ENCODE results near the gene LRP1B.

The LRP1B gene

GRCh38 chr2:141493936-141494335 lies 636.9 kb downstream of the LRP1B start:
- H3K4me1 ChIP-seq (ENCODE audit: insufficient read depth, low read length): peaks cover 6% of the 10 kb centered on the region; the same call in 1 of the 2 replicates
- H3K36me3 ChIP-seq (ENCODE audit: insufficient read depth, low read length): no peaks in the 10 kb centered on the region
- no peak overlapping the region for H3K9ac ChIP-seq (ENCODE audit: low read depth, low read length)
- no peaks in the 10 kb centered on the region for H3K27me3 ChIP-seq (ENCODE audit: insufficient read depth, low read length)
- no peaks in the 10 kb centered on the region for H3K9me3 ChIP-seq (ENCODE audit: insufficient read depth, low read depth, low read length)
- no peak overlapping the region for H3K4me3 ChIP-seq (ENCODE audit: low read length)
- no peak overlapping the region for H3K27ac ChIP-seq (ENCODE audit: low read depth, low read length)
- WGBS: 92% methylated on average over 1 of the region's 1 CpG

DNA sequence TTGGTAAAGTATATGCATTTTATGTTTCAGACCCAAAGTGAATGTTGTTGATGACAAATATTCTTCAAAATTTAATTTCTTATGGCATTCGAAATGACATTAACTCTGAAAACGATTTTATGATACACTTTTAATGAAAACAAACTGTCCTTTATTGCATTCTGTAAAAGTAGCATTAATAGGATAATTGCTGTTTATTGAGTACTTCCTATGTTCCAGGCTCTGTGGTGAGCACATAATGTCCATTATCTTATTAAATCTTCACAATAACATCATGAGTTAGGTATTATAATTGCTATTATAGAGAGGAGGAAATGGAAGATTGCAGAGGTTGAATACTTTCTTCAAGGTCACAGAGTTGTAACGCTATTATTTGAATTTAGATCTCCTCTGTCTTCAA lies 638.0 kb downstream of the LRP1B start:
- WGBS: 92% methylated on average over 2 of the region's 3 CpGs
- no peak overlapping the region for H3K27ac ChIP-seq (ENCODE audit: low read depth, low read length)

GRCh38 chr2:141490886-141491285 lies 639.9 kb downstream of the LRP1B start:
- Histone ChIP-seq H3K27me3 (ENCODE audit: insufficient read depth, low read length) (no peaks in the 10 kb centered on the region), H3K9me3 (ENCODE audit: insufficient read depth, low read depth, low read length) (no peaks in the 10 kb centered on the region), H3K9ac (ENCODE audit: low read depth, low read length) (no peak overlapping the region), H3K4me1 (ENCODE audit: insufficient read depth, low read length) (peaks cover 6% of the 10 kb centered on the region; the same call in 1 of the 2 replicates), H3K4me3 (ENCODE audit: low read length) (no peak overlapping the region), H3K36me3 (ENCODE audit: insufficient read depth, low read length) (no peaks in the 10 kb centered on the region), H3K27ac (ENCODE audit: low read depth, low read length) (no peak overlapping the region)
- WGBS: no CpG with 5 or more reads among the region's 1 CpG

More for the DNA sequence above, 638.0 kb downstream of the LRP1B start:
- Histone ChIP-seq H3K27me3 (ENCODE audit: insufficient read depth, low read length) (no peaks in the 10 kb centered on the region), H3K36me3 (ENCODE audit: insufficient read depth, low read length) (no peaks in the 10 kb centered on the region), H3K9me3 (ENCODE audit: insufficient read depth, low read depth, low read length) (no peaks in the 10 kb centered on the region), H3K4me3 (ENCODE audit: low read length) (no peak overlapping the region), H3K9ac (ENCODE audit: low read depth, low read length) (no peak overlapping the region), H3K4me1 (ENCODE audit: insufficient read depth, low read length) (peaks cover 6% of the 10 kb centered on the region; the same call in 1 of the 2 replicates)

DNA sequence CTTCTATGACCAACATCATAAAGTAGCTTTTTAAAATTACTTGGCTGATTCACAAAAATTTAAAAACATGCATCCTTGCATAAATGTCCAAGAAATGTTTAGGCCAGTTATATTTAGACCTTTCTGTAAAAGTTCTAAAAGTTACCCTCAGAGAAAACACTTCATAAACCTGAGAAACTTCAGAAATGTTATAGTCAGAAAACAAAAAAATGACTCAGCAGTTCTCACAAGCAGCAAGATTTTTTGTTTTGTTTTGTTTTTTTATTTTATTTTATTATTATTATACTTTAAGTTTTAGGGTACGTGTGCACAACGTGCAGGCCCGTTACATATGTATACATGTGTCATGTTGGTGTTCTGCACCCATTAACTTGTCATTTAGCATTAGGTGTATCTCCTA lies 648.1 kb downstream of the LRP1B start:
- Histone ChIP-seq H3K27ac (ENCODE audit: low read depth, low read length) (no peak overlapping the region), H3K27me3 (ENCODE audit: insufficient read depth, low read length) (no peaks in the 10 kb centered on the region), H3K9me3 (ENCODE audit: insufficient read depth, low read depth, low read length) (no peaks in the 10 kb centered on the region), H3K9ac (ENCODE audit: low read depth, low read length) (no peak overlapping the region), H3K4me3 (ENCODE audit: low read length) (no peak overlapping the region), H3K4me1 (ENCODE audit: insufficient read depth, low read length) (peaks cover 6% of the 10 kb centered on the region; the same call in 1 of the 2 replicates), H3K36me3 (ENCODE audit: insufficient read depth, low read length) (no peaks in the 10 kb centered on the region)
- 100% methylated on average over 1 of the region's 3 CpGs for WGBS

- 77% methylated on average over 5 of the region's 6 CpGs for WGBS
- Histone ChIP-seq H3K36me3 (ENCODE audit: insufficient read depth, low read length) (no peaks in the 10 kb centered on the region), H3K4me1 (ENCODE audit: insufficient read depth, low read length) (peaks cover 6% of the 10 kb centered on the region; the same call in 1 of the 2 replicates), H3K9me3 (ENCODE audit: insufficient read depth, low read depth, low read length) (no peaks in the 10 kb centered on the region), H3K27ac (ENCODE audit: low read depth, low read length) (no peak overlapping the region), H3K4me3 (ENCODE audit: low read length) (no peak overlapping the region), H3K27me3 (ENCODE audit: insufficient read depth, low read length) (no peaks in the 10 kb centered on the region), H3K9ac (ENCODE audit: low read depth, low read length) (no peak overlapping the region)
Observed at GRCh38 chr2:141475801-141476200, 655.0 kb downstream of the LRP1B start.

GRCh38 chr2:141468761-141469160 lies 662.1 kb downstream of the LRP1B start:
- H3K36me3 ChIP-seq (ENCODE audit: insufficient read depth, low read length): no peaks in the 10 kb centered on the region
- no peaks in the 10 kb centered on the region for H3K27me3 ChIP-seq (ENCODE audit: insufficient read depth, low read length)
- 86% methylated on average over 6 of the region's 6 CpGs for WGBS
- H3K4me1 ChIP-seq (ENCODE audit: insufficient read depth, low read length): peaks cover 11% of the 10 kb centered on the region
- no peak overlapping the region for H3K27ac ChIP-seq (ENCODE audit: low read depth, low read length)
- H3K9ac ChIP-seq (ENCODE audit: low read depth, low read length): no peak overlapping the region
- no peak overlapping the region for H3K4me3 ChIP-seq (ENCODE audit: low read length)
- H3K9me3 ChIP-seq (ENCODE audit: insufficient read depth, low read depth, low read length): no peaks in the 10 kb centered on the region

DNA sequence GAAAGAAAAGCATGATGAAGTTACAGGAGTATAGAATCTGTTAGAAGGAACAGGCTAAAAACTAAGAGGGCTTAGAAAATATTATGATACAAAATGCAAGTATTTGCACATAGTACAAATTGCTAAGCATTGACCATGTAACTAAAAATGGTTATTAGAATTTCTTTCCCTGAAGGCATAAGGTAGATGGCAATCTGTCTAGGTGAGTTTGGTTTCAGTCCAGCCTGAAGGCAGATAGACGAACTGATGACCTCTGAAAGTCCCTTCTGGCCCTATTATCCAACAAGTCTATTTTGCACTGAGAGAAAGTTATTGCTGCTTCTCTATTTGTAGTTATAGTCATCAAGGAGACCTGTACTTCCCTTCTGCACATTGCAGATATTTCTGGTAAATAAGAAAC lies 663.5 kb downstream of the LRP1B start:
- Histone ChIP-seq H3K4me1 (ENCODE audit: insufficient read depth, low read length) (peaks cover 6% of the 10 kb centered on the region; the same call in 1 of the 2 replicates), H3K27ac (ENCODE audit: low read depth, low read length) (no peak overlapping the region), H3K36me3 (ENCODE audit: insufficient read depth, low read length) (no peaks in the 10 kb centered on the region), H3K4me3 (ENCODE audit: low read length) (no peak overlapping the region), H3K9ac (ENCODE audit: low read depth, low read length) (no peak overlapping the region), H3K9me3 (ENCODE audit: insufficient read depth, low read depth, low read length) (no peaks in the 10 kb centered on the region), H3K27me3 (ENCODE audit: insufficient read depth, low read length) (no peaks in the 10 kb centered on the region)
- 89% methylated on average over 1 of the region's 1 CpG for WGBS

DNA sequence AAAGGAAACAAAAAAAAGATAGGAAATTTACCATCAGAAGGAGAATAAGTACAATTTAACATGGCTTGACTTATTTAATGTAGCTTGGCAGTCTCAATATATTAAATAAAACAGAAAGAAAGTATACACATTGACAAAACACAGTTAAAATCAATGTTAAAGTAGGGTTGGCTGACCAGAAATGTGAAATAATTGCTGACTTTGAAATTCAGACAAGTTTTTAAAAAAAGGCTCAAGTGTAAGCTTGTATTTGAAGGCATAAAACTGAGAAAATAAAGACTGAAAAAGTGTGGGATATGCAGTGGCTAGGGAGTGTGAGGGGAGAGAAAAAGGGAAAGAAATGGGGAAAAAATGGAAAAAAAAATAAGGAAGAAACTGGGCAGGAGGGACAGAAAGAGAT lies 665.8 kb downstream of the LRP1B start:
- no peak overlapping the region for H3K27ac ChIP-seq (ENCODE audit: low read depth, low read length)
- H3K4me1 ChIP-seq (ENCODE audit: insufficient read depth, low read length): peaks cover 6% of the 10 kb centered on the region; the same call in 1 of the 2 replicates
- H3K36me3 ChIP-seq (ENCODE audit: insufficient read depth, low read length): no peaks in the 10 kb centered on the region
- no peaks in the 10 kb centered on the region for H3K9me3 ChIP-seq (ENCODE audit: insufficient read depth, low read depth, low read length)
- no peak overlapping the region for H3K4me3 ChIP-seq (ENCODE audit: low read length)
- H3K9ac ChIP-seq (ENCODE audit: low read depth, low read length): no peak overlapping the region
- no peaks in the 10 kb centered on the region for H3K27me3 ChIP-seq (ENCODE audit: insufficient read depth, low read length)

- Histone ChIP-seq H3K36me3 (ENCODE audit: insufficient read depth, low read length) (no peaks in the 10 kb centered on the region), H3K4me1 (ENCODE audit: insufficient read depth, low read length) (peaks cover 17% of the 10 kb centered on the region), H3K27ac (ENCODE audit: low read depth, low read length) (no peak overlapping the region), H3K27me3 (ENCODE audit: insufficient read depth, low read length) (no peaks in the 10 kb centered on the region), H3K9ac (ENCODE audit: low read depth, low read length) (no peak overlapping the region), H3K9me3 (ENCODE audit: insufficient read depth, low read depth, low read length) (no peaks in the 10 kb centered on the region), H3K4me3 (ENCODE audit: low read length) (no peak overlapping the region)
- WGBS: 81% methylated on average over 6 of the region's 7 CpGs
Observed at GRCh38 chr2:141458351-141458750, 672.5 kb downstream of the LRP1B start.

DNA sequence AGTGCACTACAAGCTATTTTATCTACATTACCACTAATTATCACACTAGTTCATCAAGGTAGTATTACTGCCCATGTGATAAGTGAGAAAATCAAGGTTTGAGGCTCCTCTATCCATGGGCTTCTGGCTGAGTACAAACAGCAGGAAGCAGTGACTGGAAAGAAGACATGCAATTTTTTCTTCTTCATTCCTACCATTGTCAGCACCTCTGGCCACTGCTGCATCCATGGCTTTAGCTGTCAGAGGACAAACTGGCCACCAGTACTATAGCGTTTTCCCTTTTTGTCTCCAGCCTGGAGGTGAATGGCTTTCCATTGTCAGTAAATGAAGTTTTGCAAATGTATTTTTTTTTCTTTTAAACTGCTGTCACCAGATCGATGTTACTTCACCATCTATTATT lies 674.9 kb downstream of the LRP1B start:
- H3K9me3 ChIP-seq (ENCODE audit: insufficient read depth, low read depth, low read length): no peaks in the 10 kb centered on the region
- H3K9ac ChIP-seq (ENCODE audit: low read depth, low read length): no peak overlapping the region
- H3K27me3 ChIP-seq (ENCODE audit: insufficient read depth, low read length): no peaks in the 10 kb centered on the region
- H3K27ac ChIP-seq (ENCODE audit: low read depth, low read length): no peak overlapping the region
- no peaks in the 10 kb centered on the region for H3K36me3 ChIP-seq (ENCODE audit: insufficient read depth, low read length)
- H3K4me3 ChIP-seq (ENCODE audit: low read length): no peak overlapping the region
- peaks cover 17% of the 10 kb centered on the region for H3K4me1 ChIP-seq (ENCODE audit: insufficient read depth, low read length)
- WGBS: 35% methylated on average over 2 of the region's 2 CpGs

- Histone ChIP-seq H3K4me3 (ENCODE audit: low read length) (no peak overlapping the region), H3K4me1 (ENCODE audit: insufficient read depth, low read length) (peaks cover 17% of the 10 kb centered on the region), H3K9me3 (ENCODE audit: insufficient read depth, low read depth, low read length) (no peaks in the 10 kb centered on the region), H3K27ac (ENCODE audit: low read depth, low read length) (no peak overlapping the region), H3K36me3 (ENCODE audit: insufficient read depth, low read length) (no peaks in the 10 kb centered on the region), H3K9ac (ENCODE audit: low read depth, low read length) (no peak overlapping the region), H3K27me3 (ENCODE audit: insufficient read depth, low read length) (no peaks in the 10 kb centered on the region)
- 93% methylated on average over 5 of the region's 7 CpGs for WGBS
Observed at GRCh38 chr2:141455211-141455826, 675.5 kb downstream of the LRP1B start.

Data from HUES64 (cell line).